IPS-NIHi11 (cell line): ENCODE results near the gene ZC3HAV1L.
"Not testable (repeated sequence)": the region's sequence is repeated elsewhere in the genome, so short reads cannot be mapped to it uniquely, and the experiment has no call there.

ENCODE experiments used
- DNase-seq: peaks from one replicate; pipeline ENCODE4 v3.0.0; 2012; ENCODE audit warnings: mixed read lengths, low spot score

ZC3HAV1L gene

GRCh38 chr7:139051655-139052054, 15.8 kb upstream of the ZC3HAV1L start:
- DNase-seq: no peak

GRCh38 chr7:139049936-139050335, 14.1 kb upstream of the ZC3HAV1L start:
- DNase-seq: no peak

GRCh38 chr7:139049111-139049510, 13.3 kb upstream of the ZC3HAV1L start:
- no peak for DNase-seq

GRCh38 chr7:139047970-139048369, 12.1 kb upstream of the ZC3HAV1L start:
- DNase-seq: no peak

- DNase-seq: no peak
Observed at GRCh38 chr7:139046143-139046542, 10.3 kb upstream of the ZC3HAV1L start.

GRCh38 chr7:139044813-139045794, 9.3 kb upstream of the ZC3HAV1L start:
- no peak for DNase-seq

- DNase-seq: no peak
Observed at GRCh38 chr7:139043823-139044812, 8.3 kb upstream of the ZC3HAV1L start.

GRCh38 chr7:139041378-139042085, 5.7 kb upstream of the ZC3HAV1L start:
- no peak for DNase-seq

GRCh38 chr7:139038691-139039090, 2.8 kb upstream of the ZC3HAV1L start:
- DNase-seq: no peak

- DNase-seq: no peak
Observed at GRCh38 chr7:139036901-139037300, 1.1 kb upstream of the ZC3HAV1L start.

- DNase-seq: peak; percentile 51
Observed at GRCh38 chr7:139034855-139035585, 822 bp downstream of the ZC3HAV1L start.

- no peak for DNase-seq
Observed at GRCh38 chr7:139034336-139034735, 1.5 kb downstream of the ZC3HAV1L start.

GRCh38 chr7:139033346-139034114, 2.3 kb downstream of the ZC3HAV1L start:
- DNase-seq: no peak

- no peak for DNase-seq
Observed at GRCh38 chr7:139032473-139032872, 3.4 kb downstream of the ZC3HAV1L start.

GRCh38 chr7:139029353-139029752, 6.5 kb downstream of the ZC3HAV1L start:
- DNase-seq: no peak

GRCh38 chr7:139026551-139026950, 9.3 kb downstream of the ZC3HAV1L start:
- no peak for DNase-seq

GRCh38 chr7:139025861-139026260, 10.0 kb downstream of the ZC3HAV1L start:
- not testable (repeated sequence) for DNase-seq

- DNase-seq: no peak
Observed at GRCh38 chr7:139023076-139023475, 12.8 kb downstream of the ZC3HAV1L start.

GRCh38 chr7:139022286-139022685, 13.6 kb downstream of the ZC3HAV1L start:
- no peak for DNase-seq

GRCh38 chr7:139018910-139019309, 16.9 kb downstream of the ZC3HAV1L start:
- DNase-seq: no peak
